Measurements from ENCODE around the gene TASL.

DNA sequence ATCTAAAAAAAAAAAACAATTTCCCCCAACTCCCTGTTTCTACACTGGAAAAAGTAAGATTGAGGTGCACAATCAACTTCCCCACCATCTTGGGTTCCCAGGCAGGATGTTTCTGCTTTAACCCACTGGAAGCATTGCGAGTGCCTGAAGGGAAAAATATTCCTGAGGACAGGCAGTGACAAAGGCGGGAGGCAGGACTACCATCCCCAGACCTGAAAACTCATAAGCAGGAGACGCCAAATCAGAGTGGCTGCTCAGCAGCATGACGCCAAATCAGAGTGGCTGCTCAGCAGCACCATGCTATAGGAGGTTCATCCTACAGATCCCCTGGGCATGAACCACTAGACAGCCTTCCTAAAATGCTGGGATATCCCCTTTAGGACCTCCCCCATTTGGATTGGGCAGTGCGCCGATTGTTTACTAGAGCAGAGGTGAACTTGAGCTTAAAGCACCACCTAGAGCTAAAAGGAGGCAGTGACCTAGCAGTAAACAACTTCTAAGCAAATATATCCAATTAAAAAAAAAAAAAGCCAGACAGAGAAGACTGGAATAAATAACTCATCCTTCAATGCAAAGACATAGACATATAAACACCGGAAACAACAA, 40.7 kb upstream of the TASL start:
- TF ChIP-seq, protein P1, sequence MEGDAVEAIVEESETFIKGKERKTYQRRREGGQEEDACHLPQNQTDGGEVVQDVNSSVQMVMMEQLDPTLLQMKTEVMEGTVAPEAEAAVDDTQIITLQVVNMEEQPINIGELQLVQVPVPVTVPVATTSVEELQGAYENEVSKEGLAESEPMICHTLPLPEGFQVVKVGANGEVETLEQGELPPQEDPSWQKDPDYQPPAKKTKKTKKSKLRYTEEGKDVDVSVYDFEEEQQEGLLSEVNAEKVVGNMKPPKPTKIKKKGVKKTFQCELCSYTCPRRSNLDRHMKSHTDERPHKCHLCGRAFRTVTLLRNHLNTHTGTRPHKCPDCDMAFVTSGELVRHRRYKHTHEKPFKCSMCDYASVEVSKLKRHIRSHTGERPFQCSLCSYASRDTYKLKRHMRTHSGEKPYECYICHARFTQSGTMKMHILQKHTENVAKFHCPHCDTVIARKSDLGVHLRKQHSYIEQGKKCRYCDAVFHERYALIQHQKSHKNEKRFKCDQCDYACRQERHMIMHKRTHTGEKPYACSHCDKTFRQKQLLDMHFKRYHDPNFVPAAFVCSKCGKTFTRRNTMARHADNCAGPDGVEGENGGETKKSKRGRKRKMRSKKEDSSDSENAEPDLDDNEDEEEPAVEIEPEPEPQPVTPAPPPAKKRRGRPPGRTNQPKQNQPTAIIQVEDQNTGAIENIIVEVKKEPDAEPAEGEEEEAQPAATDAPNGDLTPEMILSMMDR (IDR thresholded peaks at IDR 0.05) = peak; percentile 34
- no peak for TF ChIP-seq ZFX (IDR thresholded peaks at IDR 0.05; ENCODE audit: borderline replicate concordance)

All from 22Rv1 (cell line).